ENCODE measurements around the gene ARPP21.
"Not testable (repeated sequence)": the region's sequence is repeated elsewhere in the genome, so short reads cannot be mapped to it uniquely, and the experiment has no call there.

Gene ARPP21

DNA sequence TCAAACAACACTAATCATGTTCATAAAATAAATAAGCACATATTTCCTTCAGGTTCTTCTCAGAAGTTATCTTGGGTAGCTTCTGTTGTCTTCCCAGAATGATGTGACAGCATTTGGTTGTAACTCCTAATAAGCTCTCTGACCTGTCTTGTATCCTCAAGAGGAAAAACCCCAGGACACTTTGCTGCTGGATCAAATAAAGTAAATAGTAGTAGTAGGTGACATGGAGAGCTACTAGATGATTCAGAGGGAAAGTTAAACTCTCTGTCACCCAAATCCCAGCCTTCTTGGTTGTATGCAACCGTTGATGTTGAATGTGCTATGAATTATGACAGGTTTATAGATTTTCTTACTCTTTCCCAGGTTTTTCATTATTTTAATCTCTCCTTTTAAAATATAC, 143.0 kb downstream of the ARPP21 start:
- no peak for DNase-seq

DNA sequence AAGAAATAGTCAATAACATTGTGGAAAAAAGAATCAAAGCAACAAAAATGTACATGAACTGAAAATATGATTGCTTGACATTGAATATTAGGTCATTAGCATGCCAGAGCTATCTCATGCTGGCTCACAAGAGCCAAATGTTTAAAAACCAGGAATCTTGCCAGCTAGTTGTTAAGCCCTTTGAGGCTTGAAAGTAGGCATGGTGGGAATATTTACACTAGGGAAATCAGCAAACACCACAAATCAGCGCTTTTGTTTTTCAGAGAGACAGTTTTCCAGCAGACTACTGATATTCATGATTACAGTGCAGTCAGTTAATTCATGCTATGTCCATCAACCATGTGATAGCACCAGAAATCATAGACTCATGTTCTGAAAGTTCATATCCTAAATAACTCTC, 144.8 kb downstream of the ARPP21 start:
- no peak for DNase-seq

DNA sequence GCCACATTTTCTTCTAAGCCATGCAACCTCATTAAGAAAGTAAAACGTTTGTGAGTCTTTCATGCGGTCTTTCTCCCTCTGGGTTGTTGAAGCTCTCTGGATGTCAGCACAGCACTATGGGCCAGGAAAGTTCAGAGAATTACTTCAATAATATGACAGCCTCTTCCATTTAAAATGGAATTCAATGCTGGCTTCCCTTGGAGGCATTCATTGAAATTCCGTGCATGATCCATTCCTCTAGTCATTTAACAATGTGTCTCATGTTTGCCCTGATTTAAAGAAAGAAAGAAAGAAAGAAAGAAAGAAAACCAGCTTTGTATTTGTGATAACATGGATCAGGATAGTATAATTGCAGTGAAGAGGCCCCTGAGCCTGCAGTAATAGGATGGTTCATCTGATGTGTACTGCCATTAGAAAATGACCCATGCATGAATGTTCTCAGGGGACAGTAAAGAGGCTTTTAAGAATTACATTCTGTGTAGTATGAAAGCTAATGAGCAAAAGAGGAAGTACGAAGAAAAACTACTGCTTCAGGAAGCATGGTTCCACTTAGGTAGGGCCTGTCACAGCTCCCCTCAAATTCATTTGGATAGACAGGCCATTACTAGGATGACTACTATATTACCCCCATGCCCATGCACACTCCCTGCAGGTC, 146.0 kb downstream of the ARPP21 start:
- no peak for DNase-seq

- DNase-seq: no peak
Observed at GRCh38 chr3:35787936-35788335, 148.6 kb downstream of the ARPP21 start.

DNA sequence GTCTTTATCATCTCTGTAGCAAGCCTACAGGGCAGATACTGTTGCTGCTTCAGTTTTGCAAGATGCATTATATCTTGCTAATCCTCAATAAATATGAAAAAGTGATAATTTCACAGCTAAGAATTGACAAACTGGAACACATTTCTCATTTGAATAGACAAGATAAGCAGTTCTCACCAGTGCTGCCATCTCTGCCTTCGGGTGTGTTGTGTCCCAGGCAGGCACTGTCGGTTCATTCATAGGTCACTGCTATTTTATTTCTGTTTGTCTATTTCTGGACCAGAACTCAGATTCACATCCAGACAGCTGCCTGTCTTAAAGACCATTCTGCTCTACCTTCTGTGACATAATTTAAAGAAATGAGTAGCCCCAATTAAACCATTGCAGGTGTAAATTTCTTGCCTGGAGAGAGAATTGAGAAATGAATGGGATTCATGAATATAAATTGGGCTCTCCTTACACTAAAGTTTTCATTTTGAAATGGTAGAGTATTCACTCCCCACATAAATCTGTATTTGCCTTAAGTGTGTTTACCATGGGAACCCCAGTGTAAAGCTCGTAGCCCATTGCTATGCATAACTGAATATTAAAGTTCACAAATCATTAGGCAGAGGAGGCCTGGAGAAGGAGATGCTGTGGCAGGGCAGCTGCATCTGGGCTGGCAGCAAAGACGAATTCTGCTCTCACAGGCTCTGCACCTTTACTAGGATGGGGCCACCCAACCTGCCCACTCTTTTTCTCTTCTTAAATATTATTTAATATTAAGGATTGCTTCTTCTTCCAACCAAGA, 149.9 kb downstream of the ARPP21 start:
- no peak for DNase-seq

GRCh38 chr3:35790764-35791163, 151.4 kb downstream of the ARPP21 start:
- no peak for DNase-seq

- no peak for DNase-seq
Observed at GRCh38 chr3:35793667-35794066, 154.3 kb downstream of the ARPP21 start.

DNA sequence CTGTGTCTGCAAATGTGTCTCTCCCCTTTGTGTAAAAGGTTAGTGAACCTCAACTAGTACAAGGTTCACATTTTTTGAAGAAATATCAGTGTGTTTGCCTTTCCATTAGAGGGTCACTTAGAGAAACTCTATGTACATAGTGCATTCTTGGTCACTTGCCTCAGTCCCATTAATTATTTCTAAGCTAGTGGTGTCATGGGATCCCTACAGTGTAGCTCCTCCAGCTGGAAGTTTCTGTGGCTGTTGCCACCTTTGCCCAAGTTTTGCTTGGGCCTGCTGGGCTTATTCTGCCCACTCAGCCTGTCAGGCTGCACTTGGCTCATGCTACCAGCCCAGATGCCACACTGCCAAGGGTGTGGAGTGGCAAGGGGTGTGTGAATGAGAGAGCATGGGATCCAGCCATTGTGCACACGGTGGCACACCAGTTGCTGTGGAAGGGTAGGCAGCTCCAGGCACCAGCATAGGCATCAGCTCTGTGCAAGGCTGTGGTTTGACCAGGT, 161.7 kb downstream of the ARPP21 start:
- DNase-seq: no peak

DNA sequence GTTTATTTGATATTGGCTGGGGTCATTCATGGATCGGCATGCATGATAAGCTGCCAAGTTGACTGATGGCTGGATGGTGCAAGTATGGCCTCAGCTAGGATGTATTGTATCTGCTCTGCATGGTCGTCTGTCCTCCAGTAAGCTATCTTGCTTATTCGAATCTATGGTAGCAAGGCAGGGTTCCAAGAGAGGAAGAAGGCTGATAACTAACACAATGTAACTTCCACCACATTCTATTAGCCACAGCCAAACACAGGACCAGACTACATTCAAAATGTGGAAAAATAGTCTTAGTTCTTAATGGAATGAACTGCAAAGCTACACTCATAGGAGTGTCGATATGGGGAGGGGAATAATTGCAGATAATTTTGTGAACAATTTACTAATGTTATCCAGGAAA, 175.2 kb downstream of the ARPP21 start:
- DNase-seq: no peak

GRCh38 chr3:35815796-35816195, 176.5 kb downstream of the ARPP21 start:
- not testable (repeated sequence) for DNase-seq

DNA sequence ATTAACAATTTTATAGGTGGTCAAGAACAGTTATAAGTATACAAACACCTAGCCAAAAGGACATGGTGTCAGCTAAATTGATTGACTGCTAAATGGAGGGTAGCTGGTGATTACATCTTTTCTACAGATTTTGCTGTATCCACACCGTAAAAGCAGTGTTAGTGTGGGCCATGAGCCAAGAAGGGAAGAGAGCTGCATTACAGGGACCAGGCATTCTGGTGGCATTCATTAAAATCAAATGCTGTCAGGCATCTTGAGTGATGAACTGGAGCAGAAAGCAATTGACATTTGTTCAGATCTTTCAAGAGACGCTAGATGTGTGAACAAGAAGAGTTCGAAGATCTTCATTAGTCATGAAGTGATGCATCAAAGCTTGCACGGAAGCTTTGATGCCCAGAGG, 177.9 kb downstream of the ARPP21 start:
- DNase-seq: no peak

DNA sequence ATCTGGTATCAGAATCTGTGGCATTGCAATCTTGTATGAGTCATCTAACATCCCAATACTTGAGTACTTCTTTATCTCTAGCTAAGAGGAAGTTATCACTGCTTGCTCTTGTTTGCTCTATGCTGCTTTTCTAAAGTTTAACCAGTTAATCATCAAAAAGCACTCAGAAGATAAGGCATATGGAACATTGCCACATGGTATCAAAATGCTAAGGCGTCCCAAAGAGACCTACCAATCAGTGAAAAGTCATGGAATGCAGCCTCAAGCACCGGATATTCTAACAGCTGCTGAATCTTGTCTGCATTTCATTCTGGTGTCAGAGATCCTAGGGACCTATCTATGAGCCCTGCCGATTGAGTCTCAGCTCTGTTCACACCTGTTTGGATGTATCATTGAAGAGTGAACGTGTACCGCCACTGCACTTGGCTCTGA, 192.8 kb downstream of the ARPP21 start:
- no peak for DNase-seq
